Islet of Langerhans (tissue), 1 donor: ENCODE measurements around the gene CUX1.

ENCODE experiments used
- FAIRE-seq: peaks from one replicate; lab custom pipeline; 2011; peaks lifted over from hg19 to GRCh38; lab: Jason Lieb, UNC

The CUX1 gene

DNA sequence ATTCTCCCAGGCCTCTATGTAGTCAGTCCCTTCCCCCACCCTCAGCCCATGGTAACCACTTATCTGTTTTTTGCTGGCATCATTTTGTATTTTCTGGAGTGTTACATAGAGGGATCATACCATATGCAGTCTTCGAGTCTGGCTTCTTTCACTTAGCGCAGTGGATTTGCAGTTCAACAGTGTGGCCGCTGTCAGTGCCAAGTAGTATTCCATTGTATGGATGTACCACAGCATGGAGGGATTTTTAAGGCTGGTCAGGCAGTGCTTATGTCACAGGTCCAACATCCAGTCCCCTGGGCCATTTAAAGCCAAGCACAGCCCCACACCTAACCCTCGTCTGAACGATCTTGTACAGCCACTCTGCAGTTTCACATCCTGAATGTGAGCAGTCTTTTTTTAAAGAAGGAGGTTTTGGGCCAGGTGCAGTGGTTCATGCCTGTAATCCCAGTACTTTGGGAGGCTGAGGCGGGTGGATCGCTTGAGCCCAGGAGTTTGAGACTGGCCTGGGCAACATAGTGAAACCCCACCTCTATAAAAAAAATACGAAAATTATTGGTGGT, 121.8 kb downstream of the CUX1 start:
- FAIRE-seq = no peak

DNA sequence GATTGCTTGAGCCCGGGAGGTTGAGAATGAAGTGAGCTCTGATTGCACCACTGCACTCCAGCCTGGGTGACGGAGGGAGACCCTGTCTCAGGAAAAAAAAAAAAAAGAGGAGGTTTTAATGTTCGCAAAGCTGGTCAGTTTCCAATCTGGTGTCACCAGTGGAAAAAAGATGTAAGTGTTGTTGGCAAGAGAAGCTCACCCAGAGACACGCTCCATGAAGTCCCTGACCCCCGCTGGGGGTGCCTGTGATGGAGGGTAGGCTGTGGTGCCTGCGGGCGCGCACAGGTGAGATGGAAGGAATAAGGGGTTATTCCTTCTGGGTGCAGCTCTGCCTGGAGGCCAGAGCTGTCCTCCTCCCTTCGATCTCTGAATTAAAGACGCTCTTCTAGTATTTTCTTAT, 122.7 kb downstream of the CUX1 start:
- FAIRE-seq = no peak

DNA sequence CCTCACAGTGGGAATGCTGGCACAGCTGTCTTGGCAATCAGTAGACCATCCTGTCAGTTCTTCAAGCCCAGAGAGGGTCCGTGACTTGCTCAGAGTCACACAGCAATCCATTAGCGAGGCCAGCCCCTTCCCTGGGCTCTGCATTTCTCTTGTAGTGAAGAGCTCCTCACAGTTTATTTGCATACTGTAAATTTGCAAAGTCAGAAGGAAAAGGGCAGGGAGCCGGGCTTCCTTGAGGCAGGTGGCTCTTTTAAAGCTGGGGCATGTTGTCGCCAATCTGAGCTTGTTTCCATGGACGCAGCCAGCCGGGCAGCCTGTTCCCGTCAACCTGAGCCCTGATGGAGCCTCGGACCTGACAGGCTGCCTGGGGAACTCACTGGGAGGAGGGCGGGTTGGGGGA, 123.4 kb downstream of the CUX1 start:
- no peak for FAIRE-seq

DNA sequence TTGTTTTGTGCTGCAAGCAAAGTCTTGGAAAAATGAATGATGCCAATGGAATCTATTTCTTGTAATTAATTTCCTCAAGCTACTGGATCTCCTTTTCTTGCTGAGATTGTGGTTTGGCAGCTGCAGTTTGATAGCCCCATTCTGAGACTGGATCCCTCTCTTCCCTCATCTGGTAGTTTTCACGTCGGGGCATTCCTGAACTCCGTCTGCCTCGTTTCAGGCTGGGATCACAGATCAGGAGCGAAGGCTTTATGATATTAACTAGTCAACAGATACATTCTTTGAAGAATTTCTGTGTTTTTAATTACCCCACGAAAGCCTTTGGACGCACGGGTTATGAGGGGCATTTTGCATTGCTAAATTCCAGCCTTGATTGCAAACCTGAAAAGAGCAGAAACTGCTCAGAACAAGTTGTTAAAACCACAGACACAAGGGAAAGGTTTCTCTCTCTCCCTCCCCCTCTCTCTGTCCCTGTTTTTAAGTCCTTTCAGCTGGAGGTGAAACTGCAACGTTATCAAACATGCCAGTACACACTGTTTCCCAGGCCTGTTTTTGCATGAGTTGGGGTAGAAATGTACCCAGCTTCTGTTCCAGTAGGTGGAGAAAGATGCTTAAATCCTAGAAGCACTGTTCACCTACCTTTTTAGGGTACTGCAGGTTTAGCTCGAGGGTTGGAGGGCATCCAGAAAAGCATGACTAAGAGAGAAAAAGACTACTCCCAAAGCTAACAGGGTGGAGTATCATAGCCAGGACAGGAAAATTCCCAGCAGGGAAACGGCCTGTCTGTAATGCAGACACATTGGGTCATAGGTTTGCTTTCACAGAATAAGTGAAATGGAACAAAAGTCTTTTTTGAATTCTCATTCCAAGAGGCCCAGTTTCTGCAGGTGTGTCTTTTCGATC, 124.3 kb downstream of the CUX1 start:
- no peak for FAIRE-seq

DNA sequence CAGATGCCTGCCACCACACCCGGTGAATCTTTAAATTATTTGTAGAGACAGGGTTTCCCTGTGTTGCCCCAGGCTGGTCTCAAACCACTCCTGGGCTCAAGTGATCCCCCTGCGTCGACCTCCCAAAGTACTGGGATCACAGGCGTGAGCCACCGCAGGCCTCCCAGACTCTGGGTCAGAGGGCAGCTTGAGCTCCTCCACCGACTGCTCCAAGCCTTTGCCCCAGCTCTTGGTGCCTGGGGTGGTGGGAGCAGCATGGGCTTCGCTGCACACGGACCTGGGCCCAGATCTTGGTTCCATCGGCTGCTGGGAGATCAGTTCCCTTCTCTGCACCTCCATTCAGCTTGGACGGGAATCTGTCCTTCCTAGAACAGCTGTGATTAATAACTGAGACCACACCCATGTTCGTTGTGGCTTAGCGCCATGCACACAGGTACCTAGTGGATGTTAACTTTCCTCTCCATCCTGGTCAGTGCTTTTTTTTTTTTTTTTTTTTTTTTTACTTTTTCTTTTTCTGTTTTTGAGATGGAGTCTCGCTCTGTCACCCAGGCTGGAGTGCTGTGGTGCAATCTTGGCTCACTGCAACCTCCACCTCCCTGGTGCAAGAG, 125.3 kb downstream of the CUX1 start:
- FAIRE-seq = no peak

DNA sequence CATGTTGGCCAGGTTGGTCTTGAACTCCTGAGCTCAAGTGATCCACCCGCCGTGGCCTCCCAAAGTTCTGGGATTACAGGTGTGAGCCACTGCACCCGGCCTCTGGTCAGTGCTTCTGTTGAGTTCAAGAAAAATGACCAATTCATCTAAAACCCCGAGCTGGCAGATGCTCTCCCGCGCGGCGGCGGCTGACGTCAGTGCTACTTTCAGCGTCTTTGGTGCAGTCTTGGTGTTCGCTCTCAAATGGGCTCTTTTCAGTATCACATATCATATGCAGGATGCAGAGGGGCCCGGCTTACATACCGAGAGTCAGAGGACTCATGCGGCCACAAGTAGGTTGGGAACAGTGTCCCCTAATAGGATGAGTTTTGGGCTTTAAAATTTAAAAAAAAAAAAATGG, 125.9 kb downstream of the CUX1 start:
- no peak for FAIRE-seq

DNA sequence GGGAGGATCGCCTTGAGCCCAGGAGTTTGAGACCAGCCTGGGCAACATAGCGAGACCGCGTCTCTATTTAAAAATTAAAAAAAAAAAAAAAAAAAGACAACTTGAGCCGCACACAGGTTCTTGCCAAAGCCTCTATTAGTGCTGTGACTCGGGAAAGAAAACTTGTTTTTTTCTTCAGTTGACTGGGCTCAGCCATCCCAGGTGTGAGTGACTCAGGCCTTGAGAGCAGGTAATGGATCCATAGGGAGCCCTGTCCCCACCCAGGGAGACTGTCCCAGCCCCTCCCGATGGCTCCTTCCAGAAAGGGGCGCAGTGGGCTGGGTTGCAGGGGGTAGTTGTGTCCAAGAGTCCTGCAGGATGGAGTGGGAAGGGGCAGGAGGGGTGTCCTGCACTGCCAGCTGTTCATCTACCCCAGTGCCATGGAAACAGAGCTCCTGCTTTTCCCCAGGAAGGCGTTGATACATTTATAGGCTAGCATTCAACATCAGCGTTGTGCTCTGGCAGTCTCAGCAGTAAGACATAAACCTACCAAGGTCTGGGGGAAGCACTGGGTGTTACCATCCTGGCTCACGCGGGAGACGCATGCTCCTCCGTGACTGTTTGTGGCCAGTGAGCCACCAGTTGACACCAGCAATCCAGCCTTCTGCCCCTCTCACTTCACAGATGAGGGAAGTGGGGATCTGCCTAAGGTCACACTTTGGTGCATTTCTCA, 126.6 kb downstream of the CUX1 start:
- FAIRE-seq = no peak

DNA sequence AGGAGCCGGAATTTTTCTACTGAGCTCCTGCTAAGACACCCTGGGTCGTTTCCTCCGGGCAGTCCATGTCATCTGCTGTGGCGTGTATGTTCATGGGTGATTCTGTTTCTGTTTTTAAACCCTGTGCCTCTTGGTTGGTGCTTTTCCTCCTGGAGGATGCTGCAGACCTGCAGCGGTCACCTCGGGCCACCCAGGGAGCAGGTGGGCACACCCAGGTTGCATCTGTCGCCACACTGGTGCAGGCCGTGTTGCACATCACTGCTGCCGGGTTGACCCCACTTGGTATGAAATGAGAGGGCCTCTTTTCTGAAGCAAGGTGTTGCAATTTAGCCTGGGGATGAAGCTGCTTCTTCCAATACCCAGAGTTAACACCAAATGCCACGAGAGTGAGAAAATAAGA, 127.2 kb downstream of the CUX1 start:
- no peak for FAIRE-seq

DNA sequence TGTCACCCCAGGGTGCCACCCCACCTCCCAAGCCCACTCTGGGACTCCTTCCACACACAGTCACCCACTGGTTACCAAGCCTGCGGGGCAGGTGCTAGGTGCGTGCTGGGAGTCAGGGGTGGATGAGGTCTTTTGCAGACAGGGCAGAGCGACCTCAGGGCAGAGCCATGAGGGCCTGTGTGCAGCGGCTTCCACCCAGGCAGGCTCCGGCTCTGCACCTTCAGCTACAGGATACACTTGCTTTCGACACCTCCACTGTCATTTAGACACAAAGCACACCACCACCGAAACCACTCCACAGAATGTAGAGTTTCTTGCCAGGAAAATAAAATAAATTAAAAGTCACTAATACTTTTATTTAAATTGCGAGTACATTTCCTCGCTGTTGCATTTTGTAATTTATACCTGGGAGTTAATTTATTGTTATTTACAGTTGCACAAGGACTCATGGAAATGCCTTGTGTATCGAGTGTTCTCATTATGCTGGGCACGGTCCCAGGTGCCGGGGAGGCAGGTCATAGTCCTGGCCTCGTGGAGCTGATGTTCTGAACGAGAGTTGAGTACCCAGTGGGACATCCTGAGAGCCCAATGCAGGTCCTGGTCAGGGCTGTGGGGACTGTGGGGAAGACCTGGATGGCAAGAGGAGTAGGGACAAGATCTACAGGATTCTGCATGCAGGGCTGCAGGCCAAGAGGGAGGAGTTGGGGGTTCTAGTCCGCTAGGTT, 127.8 kb downstream of the CUX1 start:
- FAIRE-seq = no peak

DNA sequence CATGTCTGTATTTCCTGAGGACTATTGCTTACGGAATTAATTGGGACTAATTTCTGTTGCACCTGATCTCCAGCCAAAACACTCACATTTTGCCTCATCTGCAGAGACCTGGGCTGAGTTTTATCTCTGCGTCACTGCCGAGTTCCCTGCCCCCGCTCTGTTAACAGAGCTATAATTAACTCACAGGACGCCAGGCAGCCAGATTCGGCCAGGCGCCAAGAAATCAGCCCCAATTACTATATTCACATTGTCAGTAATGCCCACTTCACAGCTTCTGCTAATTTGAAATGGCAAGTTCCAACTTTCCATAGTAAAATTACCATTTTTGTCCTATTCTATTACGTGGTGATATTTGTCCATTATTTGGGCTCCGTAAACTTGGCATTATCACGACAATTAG, 130.5 kb downstream of the CUX1 start:
- peak; percentile 94 for FAIRE-seq

DNA sequence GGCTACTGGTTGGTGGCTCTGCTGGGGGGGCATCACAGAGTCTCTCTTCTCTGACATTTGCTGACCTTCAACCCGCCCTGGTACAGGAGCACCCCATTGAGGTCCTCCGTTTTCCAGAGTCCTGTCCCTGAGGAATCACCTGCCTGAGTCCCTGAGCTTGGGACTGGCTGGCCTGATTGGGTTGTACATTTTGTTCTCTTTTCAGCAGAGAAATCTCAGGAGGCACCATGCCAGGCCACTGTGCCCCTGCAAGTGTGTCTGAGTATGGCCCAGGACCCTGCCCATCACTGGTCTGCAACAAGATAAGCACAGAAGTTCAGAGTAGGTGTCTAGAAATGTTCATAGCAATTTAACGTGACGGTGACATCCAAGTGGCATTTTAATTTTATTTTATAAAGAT, 131.2 kb downstream of the CUX1 start:
- FAIRE-seq = no peak

DNA sequence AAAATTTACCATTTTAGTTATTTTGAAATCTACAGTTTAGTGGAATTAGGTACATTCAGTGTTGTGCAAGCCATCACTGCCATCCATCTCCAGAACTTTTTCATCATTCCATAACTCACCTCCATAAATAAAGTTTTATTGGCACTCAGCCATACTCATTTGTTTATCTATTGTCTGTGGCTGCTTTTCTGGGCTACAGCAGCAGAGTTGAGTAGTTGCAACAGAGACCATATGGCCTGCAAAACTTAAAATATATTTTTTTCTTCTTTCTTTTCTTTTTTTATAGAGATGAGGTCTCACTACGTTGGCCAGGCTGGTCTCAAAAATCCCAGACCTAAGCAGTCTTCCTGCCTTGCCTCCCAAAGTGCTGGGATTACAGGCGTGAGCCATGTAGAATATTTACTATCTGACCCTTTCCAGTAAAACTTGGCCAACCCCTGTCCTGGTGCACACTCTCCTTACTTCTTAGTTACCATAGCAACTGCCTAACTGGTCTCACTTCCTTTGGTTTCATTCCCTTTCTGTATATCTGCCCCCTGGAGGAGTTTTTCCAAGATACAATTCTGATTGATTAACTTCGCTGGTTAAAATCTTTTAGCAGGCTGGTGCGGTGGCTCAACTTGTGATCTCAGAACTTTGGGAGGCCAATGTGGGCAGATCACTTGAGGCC, 133.2 kb downstream of the CUX1 start:
- FAIRE-seq = no peak

DNA sequence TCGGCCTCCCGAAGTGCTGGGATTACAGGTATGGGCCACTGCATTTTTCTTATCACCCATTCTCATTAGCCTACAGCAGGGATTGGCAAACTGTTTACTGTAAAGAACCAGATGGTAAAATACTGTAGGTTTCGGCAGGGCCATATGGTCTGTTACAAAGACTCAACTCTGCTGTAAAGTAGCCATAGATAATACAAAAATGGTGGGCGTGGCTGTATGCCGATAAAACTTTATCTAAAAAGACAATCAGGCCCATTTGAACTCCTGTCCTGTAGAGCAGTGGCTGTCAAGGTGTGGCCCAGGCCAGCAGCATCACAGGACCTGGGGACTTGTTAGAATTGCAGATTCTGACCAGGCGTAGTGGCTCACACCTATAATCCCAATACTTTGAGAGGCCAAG, 134.3 kb downstream of the CUX1 start:
- no peak for FAIRE-seq

DNA sequence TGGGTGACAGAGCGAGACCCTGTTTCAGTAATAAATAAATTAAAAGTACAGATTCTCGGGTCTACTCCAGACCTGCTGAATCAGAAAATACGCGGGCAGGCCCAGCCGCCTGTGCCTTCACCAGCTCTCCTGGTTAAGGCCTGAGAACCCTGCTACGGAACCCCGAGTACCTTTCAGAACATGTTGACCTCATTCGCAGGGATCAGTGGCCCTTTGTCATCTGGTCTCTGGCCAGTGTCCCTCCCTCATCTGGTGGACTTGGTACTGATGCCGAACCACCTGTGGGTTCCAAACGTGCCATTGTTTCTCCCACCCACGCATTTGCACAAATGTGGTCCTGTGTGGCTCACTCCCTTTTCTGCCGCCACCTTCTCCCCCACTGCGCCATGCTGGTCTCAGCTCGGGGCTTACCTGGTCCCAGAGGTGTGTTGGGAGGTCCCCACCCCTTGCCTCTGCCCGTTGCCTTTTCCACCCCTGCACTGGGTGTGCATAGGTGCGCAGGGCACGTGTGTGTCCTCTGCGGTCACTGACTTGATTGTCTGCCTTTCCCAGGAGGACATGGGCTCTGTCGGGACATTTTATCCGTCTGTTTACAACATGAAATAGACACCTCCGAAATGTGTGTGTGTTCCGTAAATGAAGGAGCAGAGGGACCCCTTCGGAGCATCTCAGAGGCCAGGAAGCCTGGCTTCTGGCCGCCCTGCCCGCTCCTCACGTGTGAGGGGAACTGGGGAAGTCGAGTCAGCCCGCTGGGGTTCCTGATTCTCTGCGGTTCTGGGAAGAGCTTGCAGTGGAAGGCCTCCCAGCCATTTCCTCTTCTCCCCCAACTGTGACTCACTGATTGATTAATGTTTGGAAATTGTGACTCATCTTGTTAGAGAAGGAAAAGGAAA, 135.2 kb downstream of the CUX1 start:
- FAIRE-seq = no peak

DNA sequence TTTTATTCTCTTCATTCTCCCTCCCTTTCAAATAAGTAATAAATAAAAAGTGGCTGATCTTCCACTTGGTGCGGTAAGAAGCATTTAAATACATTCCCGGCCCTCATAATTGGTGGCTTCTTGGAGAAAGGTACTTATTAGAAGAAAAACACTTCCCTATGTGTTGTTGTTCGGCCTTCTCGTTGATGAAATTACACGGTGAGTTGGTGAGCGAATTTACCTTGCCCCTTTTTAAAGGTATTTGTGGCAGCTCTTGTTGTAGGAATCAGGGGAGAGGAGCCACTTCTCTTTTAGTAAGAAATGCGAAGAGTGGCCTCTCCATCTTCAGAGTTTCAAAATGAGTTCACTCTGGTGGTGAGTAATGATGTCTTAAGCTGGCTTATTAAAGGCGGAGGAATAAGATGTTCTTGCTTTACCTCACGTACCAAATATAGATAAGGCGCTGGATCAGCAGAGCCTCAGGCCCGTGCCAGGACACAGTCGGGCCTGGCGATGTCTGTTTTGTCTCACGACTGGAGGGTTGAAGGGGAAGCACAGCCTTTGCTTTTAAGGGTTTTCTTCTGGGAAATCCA, 135.9 kb downstream of the CUX1 start:
- FAIRE-seq = no peak

DNA sequence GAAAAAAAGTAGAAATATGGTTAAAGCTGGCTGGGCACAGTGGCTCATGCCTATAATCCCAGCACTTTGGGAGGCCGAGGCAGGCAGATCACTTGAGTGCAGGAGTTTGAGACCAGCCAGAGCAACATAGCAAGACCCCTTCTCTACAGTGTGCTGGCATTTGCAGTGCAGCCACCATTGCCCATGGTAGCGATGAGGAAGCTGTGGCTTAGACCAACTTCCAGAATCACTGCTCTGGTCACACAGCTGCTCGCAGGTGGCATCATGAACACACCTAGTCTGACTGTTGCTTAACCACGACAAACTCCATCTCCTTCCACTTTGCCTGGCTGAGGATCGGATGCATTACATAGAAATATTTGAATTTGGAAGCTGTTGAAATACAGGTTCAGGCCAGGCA, 137.1 kb downstream of the CUX1 start:
- FAIRE-seq = no peak

DNA sequence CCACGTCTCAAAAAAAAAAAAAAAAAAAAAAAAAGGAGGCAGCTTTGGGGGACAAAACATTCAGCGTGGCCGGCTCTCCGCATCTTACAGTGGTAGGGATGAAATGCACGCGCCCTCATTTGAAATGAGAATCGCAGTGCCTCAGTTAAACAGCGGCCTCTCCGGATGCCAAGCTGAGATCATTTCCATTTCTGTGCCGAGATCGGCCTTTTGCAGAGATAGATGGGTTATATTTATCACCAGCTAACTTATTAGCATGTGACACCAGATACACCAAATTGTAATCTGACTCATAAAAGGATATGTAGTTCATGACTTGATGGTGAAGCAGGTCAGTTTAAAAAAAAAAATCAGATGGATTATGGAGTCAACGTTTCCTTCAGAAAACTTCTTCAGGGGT, 138.7 kb downstream of the CUX1 start:
- FAIRE-seq = no peak

DNA sequence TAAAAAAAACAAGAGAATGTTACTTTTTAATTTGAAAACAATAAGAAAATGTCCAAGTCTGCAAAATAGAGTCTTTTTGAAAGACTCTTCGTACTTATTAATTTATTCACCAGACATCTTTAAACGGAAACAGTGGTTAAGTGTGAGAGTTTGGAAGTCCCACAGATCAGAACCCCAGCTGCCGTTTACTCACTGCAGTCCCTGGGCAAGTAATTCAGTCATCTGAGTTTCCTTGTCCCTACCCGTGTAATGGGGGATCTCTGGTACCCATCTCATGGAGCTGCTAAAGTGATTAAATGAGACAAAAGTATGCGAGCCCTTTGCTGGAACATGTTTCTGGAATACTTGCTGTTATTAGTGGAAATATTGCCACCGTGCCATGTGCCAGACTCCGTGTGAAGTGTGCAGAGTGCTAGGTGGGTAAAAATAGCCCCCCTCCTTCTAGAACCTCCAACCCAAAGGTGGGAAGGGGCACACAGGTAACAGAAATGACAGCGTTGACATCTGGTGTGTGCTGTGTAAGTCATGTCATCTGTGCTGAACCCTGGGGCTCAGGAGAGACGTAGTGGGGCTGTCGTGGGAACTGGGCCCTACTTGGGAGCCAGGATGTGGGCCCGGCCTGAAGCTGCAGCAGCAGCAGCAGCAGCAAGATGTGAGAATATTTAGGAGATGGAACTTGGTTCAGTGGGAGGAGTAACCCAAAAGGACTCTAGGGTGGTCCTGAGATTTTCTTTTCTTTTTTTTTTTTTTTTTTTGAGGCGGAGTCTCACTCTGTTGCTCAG, 140.5 kb downstream of the CUX1 start:
- no peak for FAIRE-seq

DNA sequence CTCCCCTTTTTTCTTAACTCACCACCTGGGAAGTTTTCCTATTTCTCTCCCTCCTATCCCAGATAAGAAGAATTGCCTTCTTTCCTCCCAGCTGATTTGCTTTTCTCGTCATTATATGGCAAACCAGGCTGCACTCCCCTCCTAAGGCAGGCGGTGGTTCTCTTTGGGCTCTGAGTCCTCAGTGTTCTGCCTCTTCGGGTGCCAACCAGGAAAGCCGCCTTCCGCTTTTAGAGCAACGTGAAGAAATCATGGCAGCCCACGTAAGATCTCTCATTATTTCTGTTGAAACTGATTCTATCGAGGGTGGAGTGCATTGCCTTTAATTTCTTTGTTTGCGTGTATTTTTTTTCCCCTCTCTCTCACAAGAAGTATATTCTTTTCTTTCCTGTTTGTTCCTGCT, 141.9 kb downstream of the CUX1 start:
- FAIRE-seq = no peak

DNA sequence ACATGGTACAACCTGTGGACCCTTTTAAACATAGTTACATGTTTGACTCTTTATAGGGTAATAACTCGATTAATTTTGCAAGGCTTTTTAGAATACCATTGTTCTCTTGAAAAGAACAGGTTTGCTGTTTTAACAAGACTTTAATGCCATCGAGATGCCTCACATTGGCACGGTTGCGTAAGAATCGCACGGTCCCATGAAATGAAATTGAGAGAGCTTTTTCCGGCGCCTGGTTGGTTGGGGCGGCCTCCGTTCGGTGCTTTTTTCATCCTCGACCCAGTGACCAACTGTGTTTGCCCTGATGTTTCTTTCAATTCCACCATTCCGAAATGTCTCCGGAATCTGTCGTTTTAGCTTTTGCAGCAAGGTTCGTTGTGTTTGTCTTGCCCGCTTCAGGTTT, 142.4 kb downstream of the CUX1 start:
- no peak for FAIRE-seq
